HG03558 (cell line): Measurements from ENCODE around the gene GPI.
"Not testable (repeated sequence)": the region's sequence is repeated elsewhere in the genome, so short reads cannot be mapped to it uniquely, and the experiment has no call there.

Source experiments
- ATAC-seq: cut with Tn5 transposase; IDR thresholded peaks from one replicate; pipeline ENCODE4 v1.9.1; 2021; ENCODE audit warnings: moderate number of reproducible peaks; ENCODE audit not compliant: unreplicated experiment; ENCODE audit errors: extremely low read depth

GPI gene

GRCh38 chr19:34364830-34365462 lies at the start of gene GPI:
Gene GPI, plus strand, starts transcription at chr19:34365196. Its CDS starts 71 bp downstream, at chr19:34365267.
- no peak for ATAC-seq

- ATAC-seq: no peak
Measured at GRCh38 chr19:34316247-34316646, 48.7 kb upstream of the GPI start.

DNA sequence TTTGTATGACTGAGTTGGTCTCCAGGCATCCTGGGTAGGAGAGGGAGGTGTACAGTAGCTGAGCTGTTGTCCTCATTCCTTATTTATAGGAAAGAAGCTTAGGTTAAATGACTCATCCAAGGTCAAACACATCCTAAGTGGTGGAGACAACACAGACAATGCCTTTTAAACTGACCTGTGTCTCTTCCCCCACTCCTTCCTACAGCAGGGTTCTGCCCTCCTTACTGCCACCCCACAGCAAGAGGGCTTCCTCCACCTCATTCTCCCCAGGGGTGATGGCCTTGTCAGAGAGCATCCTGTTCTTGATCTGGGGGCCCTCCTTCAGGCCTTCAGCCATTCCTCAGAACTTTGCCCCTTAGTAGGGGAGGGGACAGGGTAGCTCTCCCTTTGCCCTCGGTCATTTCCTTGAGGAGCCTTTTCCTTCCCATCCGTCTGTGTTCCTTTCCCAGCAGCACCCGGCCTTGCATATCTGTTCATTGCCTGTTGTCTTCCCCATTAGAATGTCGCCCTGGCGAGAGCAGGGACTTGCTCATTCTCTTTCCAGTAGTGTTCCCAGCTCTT lies 48.2 kb upstream of the GPI start:
- ATAC-seq: no peak

- no peak for ATAC-seq
Measured at GRCh38 chr19:34317311-34317927, 47.6 kb upstream of the GPI start.

DNA sequence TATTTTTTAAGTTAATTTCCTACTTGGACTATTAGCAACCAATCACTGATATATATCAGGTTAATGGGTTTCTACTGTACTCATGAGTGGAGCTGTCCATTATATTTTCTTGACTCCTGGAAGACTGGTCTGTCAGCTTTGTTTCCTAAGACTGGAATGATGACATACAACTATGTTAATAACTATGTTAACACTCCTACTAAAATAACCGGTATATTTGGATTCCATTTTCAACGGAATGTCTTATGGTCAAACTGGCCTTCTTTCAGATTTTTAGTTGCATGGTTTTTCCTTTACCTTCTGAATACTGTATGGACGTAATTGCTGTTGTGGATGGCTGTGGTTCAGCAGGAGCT lies 45.8 kb upstream of the GPI start:
- ATAC-seq: no peak

DNA sequence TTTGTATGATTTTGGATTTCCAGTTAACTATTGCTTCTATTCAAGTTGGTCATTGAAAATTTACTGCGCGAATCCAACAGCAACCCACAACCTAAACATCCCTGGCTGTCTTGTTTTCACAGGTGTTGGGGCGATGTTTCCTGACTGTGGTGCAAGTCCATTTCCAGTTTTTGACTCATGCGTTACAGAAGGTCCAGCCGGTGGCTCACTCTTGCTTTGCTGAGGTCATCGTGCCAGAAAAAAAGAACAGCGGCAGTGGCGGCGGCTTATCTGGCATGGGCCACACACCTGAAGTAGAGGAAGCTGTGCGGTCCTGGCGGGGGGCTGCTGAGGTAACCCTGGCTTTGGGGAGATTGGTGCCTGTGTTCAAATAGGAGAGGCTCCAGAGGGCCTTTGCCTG lies 45.2 kb upstream of the GPI start:
- no peak for ATAC-seq

- ATAC-seq: no peak
Measured at GRCh38 chr19:34320277-34320676, 44.7 kb upstream of the GPI start.

GRCh38 chr19:34321735-34322134 lies 43.3 kb upstream of the GPI start:
- ATAC-seq: no peak

DNA sequence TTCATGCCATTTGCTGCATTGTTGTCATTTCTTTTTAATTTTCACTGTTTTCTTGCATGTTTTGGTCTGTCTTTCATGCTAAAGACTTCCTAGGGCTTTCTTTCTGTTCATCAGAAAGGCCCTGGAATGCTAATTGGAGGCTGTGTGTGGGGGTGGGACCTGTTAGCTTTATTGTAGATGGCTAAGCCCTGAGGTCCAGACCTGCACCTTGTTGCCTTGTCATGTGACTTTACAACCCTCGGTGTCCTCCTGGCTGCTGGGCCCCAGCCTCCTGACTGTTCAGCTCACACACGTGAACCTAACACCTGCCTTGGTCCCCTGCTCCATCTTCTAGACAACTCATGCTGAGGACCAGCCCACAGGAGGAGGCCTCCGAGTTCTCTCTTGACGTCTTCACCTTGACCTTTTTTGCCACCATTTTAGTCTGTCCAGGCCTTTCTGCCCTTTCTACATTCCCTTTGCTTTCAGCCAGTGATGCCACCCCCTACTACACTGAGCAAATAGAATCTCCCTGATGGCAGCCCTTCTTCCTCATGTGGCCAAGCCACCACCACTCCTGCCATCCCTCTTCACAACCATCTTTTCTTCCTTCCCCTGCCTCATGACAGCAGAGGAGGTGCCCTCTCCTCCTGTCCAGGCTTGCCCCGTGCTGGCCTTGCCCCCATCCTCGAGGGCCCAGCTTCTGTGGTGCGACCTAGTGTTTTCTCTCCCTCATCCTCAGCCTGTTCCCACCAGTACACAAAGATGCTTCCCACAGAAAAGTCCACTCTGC lies 41.4 kb upstream of the GPI start:
- no peak for ATAC-seq

DNA sequence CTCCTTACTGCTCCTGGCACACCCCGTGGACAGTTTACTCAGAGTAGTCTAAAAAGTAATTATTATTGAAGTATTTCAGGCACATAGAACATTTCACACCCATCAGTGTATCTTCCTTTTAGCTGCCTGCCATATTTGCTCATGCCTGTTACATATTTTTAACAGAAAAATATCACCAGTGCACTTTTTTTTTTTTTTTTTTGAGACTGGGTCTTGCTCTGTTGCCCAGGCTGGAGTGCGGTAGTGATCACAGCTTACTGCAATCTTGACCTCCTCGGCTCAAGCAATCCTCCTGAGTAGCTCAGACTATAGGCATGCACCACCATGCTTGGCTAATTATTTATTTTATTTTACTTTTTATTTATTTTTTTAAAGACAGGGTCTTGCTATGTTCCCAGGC lies 40.7 kb upstream of the GPI start:
- ATAC-seq: no peak

- no peak for ATAC-seq
Measured at GRCh38 chr19:34325181-34325580, 39.8 kb upstream of the GPI start.

GRCh38 chr19:34325981-34326787 lies 38.8 kb upstream of the GPI start:
- no peak for ATAC-seq

- no peak for ATAC-seq
Measured at GRCh38 chr19:34327851-34328250, 37.1 kb upstream of the GPI start.

- no peak for ATAC-seq
Measured at GRCh38 chr19:34328982-34329381, 36.0 kb upstream of the GPI start.

DNA sequence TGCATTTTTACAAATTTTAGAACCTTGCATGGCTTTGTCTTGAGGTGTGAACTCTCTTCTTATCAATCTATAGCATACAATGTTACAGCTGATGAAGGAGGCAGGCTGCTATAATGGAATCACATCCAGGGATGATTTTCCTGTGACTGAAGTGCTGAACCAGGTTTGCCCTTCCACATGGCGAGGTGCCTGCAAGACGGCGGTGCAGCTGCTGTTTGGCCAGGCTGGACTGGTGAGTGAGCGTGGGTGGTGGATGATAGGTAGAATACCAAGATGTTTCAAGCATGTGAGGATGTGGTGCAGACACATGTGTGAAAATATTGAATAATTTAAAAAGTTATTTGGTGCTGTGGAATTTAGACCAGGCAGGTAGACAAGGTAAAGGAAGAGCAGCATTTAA lies 34.9 kb upstream of the GPI start:
- ATAC-seq: no peak

- not testable (repeated sequence) for ATAC-seq
Measured at GRCh38 chr19:34330596-34330995, 34.4 kb upstream of the GPI start.

DNA sequence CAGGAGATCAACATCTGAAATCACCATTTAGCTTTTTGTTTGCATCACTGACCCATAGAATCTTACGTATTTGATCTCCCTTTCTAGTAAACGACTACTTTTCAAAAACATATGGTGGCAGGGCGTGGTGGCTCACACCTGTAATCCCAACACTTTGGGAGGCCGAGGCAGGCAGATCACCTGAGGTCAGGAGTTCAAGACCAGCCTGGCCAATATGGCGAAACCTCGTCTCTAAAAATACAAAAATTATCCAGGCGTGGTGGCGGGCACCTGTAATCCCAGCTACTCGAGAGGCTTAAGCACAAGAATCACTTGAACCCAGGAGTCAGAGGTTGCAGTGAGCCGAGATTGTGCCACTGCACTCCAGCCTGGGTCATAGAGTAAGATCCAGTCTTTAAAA lies 33.4 kb upstream of the GPI start:
- ATAC-seq: not testable (repeated sequence)

GRCh38 chr19:34332027-34332760 lies 32.8 kb upstream of the GPI start:
- ATAC-seq: no peak

DNA sequence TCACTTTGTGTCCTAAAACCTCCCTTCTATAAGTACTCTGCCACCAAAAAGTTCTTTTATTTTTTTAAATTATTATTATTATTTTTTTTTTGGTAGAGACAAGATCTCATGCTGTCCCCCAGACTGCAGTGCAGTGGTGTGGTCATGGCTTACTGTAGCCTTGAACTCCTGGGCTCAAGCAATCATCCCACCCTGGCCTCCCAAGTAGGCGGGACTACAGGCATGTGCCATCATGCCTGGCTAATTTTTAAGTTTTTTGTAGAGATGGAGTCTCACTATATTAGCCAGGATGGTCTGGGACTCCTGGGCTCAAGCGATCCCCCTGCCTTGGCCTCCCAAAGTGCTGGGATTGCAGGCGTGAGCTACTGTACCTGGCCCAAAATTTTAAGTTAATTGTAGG lies 29.1 kb upstream of the GPI start:
- no peak for ATAC-seq

DNA sequence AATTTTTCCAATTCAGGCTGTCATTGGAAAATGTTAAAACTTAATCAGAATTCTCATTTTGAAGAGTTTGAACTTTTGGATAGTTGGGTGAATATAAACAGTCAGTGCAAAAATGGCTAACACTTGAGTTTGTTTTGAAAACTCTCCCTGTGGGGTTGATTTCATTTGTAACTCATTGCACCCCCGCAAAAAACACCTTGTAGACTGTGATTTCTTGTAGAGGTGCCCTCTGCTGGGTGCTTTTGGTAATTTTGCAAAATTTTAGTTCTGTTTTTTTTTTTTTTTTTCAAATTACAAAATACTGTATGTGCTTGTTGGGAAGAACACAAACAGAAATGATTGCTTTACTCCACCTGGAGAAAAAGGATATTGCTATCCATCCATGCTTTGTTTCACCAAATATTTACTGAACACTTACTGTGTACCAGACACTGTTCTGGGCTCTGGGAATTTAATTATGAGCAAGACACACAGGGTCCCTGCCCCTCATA lies 28.2 kb upstream of the GPI start:
- ATAC-seq: no peak
